OCI-LY7 (cell line): ENCODE data around the gene CMTM7. TPM values are rescaled to one million over a fixed set of nuclear protein-coding genes. Genes with fewer than 3 reads are reported as not detected.
"Not testable (repeated sequence)": the region's sequence is repeated elsewhere in the genome, so short reads cannot be mapped to it uniquely, and the experiment has no call there.

Experiments
- BruUV-seq: library from RNA; stranded (reverse); fragments of 400-500 nt; replicated peaks from 2 replicates; lab custom pipeline; 2021; lab: Mats Ljungman, UMichigan
- CTCF ChIA-PET: fragments of 300-600 bp; sonication (Branson Sonifier 250); formaldehyde crosslinking; loops from one replicate; lab custom pipeline; 2022; ENCODE audit warnings: antibody characterized with exemption; ENCODE audit not compliant: unreplicated experiment; lab: Charles Lee
- POLR2A ChIA-PET: fragments of 300-600 bp; sonication (Branson Sonifier 250); formaldehyde crosslinking; loops from one replicate; lab custom pipeline; 2022; ENCODE audit warnings: antibody characterized with exemption; lab: Charles Lee
- DNase-seq: peaks from one replicate; pipeline ENCODE4 v3.0.0-alpha.2; 2015; ENCODE audit warnings: low spot score
- H2AFZ ChIP-seq: fragments of 200-600 bp; sonication (generic), shearing (Covaris generic); 2 replicates; pipeline ENCODE4 v1.6.1; 2014; ENCODE audit warnings: mild to moderate bottlenecking, antibody characterized with exemption, low read length, moderate library complexity
- H3K27ac ChIP-seq: fragments of 200-600 bp; sonication (generic); 2 replicates; pipeline ENCODE4 v1.5.1; 2014; ENCODE audit warnings: mixed run types, low read depth, mild to moderate bottlenecking, moderate library complexity, low read length, inconsistent platforms; ENCODE audit not compliant: poor library complexity, severe bottlenecking
- H3K36me3 ChIP-seq: fragments of 200-600 bp; sonication (generic); 2 replicates; pipeline ENCODE4 v1.6.1; 2014; ENCODE audit warnings: mild to moderate bottlenecking, antibody characterized with exemption, low read length, moderate library complexity, mixed read lengths; ENCODE audit not compliant: insufficient read depth
- H3K4me1 ChIP-seq: fragments of 200-600 bp; sonication (generic); 2 replicates; pipeline ENCODE4 v1.5.1; 2014; ENCODE audit warnings: mild to moderate bottlenecking, low read length; ENCODE audit not compliant: insufficient read depth, poor library complexity, severe bottlenecking
- H3K4me2 ChIP-seq: fragments of 200-600 bp; sonication (generic); 2 replicates; pipeline ENCODE4 v1.6.1; 2014; ENCODE audit warnings: mild to moderate bottlenecking, low read length
- H3K4me3 ChIP-seq: fragments of 200-600 bp; sonication (generic); 2 replicates; pipeline ENCODE4 v1.5.1; 2014; ENCODE audit warnings: mild to moderate bottlenecking, low read depth, low read length; ENCODE audit not compliant: poor library complexity, severe bottlenecking
- H3K79me2 ChIP-seq: fragments of 200-600 bp; sonication (generic); 2 replicates; pipeline ENCODE4 v1.6.1; 2016; ENCODE audit warnings: low read depth, mild to moderate bottlenecking, low read length, moderate library complexity, mixed read lengths; ENCODE audit not compliant: insufficient read depth
- H3K9me2 ChIP-seq: fragments of 200-600 bp; sonication (generic); 2 replicates; pipeline ENCODE4 v1.6.1; 2016; ENCODE audit warnings: mild to moderate bottlenecking, low read length, mixed read lengths; ENCODE audit not compliant: insufficient read depth
- H3K9me3 ChIP-seq: fragments of 200-600 bp; sonication (generic); 2 replicates; pipeline ENCODE4 v1.6.1; 2014; ENCODE audit warnings: mild to moderate bottlenecking, mixed run types, low read length, mixed read lengths
- H4K20me1 ChIP-seq: fragments of 200-600 bp; sonication (generic); 2 replicates; pipeline ENCODE4 v1.6.1; 2014; ENCODE audit warnings: mild to moderate bottlenecking, antibody characterized with exemption, low read length, moderate library complexity, mixed read lengths; ENCODE audit not compliant: insufficient read depth
- EZH2phosphoT487 ChIP-seq: fragments of 200-600 bp; sonication (generic); IDR thresholded peaks from 2 replicates; pipeline ENCODE4 v1.6.1; 2018; ENCODE audit warnings: low read depth, borderline replicate concordance, mild to moderate bottlenecking, mixed run types, antibody characterized with exemption, low read length, moderate library complexity, mixed read lengths
- intact Hi-C: fragments of 100-400 bp; cut with micrococcal nuclease; formaldehyde crosslinking; loops from one replicate; pipeline ENCODE4 v1.10.0; 2022; ENCODE audit not compliant: unreplicated experiment
- total RNA-seq, 2 experiments: library from RNA; depleted of rRNA in 1 of 2; stranded (reverse); fragments of >200 nt in 1 of 2; shearing (Covaris generic) in 1 of 2; gene quantifications; 2 replicates each; pipeline ENCODE4 v1.2.3, GENCODE V29; 2014 to 2022
- TF ChIP-seq, protein P1 (sequence below): fragments of 200-600 bp; sonication (generic); conservative IDR thresholded peaks from 2 replicates; pipeline ENCODE4 v1.5.1; 2014; ENCODE audit warnings: mild to moderate bottlenecking, antibody characterized with exemption, low read length, moderate library complexity, mixed read lengths

Gene CMTM7
- total RNA-seq, 2 experiments from 2014 or later = 16.0 to 19.0 TPM

GRCh38 chr3:32383136-32383711 lies 8.4 kb upstream of the CMTM7 start:
- intact Hi-C loops = no loop called here
- TF ChIP-seq, protein P1, sequence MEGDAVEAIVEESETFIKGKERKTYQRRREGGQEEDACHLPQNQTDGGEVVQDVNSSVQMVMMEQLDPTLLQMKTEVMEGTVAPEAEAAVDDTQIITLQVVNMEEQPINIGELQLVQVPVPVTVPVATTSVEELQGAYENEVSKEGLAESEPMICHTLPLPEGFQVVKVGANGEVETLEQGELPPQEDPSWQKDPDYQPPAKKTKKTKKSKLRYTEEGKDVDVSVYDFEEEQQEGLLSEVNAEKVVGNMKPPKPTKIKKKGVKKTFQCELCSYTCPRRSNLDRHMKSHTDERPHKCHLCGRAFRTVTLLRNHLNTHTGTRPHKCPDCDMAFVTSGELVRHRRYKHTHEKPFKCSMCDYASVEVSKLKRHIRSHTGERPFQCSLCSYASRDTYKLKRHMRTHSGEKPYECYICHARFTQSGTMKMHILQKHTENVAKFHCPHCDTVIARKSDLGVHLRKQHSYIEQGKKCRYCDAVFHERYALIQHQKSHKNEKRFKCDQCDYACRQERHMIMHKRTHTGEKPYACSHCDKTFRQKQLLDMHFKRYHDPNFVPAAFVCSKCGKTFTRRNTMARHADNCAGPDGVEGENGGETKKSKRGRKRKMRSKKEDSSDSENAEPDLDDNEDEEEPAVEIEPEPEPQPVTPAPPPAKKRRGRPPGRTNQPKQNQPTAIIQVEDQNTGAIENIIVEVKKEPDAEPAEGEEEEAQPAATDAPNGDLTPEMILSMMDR = no peak
- no peak for TF ChIP-seq EZH2phosphoT487
- H4K20me1 ChIP-seq = no peaks in the 10 kb centered on the region
- H3K4me3 ChIP-seq = no peak overlapping the region
- POLR2A ChIA-PET = interaction anchor here (0.6 kb wide), 1 partner anchor 803 kb away, joined by 3 read pairs; no protein-coding TSS in a partner anchor
- no TSS peak for BruUV-seq
- H3K9me3 ChIP-seq = no peaks in the 10 kb centered on the region
- H3K4me1 ChIP-seq = peaks cover 17% of the 10 kb centered on the region
- no peak overlapping the region for H3K4me2 ChIP-seq
- H3K9me2 ChIP-seq = no peaks in the 10 kb centered on the region
- no peak overlapping the region for H2AFZ ChIP-seq
- CTCF ChIA-PET = no interaction called here
- H3K79me2 ChIP-seq = no peaks in the 10 kb centered on the region
- no peak overlapping the region for H3K27ac ChIP-seq
- no peaks in the 10 kb centered on the region for H3K36me3 ChIP-seq
- no peak for DNase-seq

DNA sequence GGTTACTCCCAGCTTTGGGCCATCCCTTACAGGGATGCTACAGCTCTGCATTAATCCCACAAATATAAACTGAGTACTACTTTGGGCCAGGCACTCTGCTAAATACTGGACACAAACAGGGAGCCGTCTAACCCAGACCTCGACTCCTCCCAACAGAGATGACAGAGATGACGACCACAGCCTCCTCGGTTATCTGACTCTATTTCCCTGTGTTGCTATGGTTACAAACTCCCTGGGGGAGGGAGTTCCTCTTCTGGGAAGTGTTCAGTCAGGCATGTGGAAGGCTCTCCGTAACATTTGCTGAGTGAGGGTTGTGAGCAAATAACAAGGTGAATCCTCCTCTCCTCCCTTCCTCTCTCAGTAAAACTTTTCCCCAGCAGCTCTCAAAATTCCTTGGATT lies 6.7 kb upstream of the CMTM7 start:
- H3K4me1 ChIP-seq = peaks cover 31% of the 10 kb centered on the region
- H3K36me3 ChIP-seq = no peaks in the 10 kb centered on the region
- no peak overlapping the region for H2AFZ ChIP-seq
- H3K9me2 ChIP-seq = no peaks in the 10 kb centered on the region
- H4K20me1 ChIP-seq = no peaks in the 10 kb centered on the region
- no peak for DNase-seq
- no peaks in the 10 kb centered on the region for H3K9me3 ChIP-seq
- CTCF ChIA-PET = no interaction called here
- no TSS peak for BruUV-seq
- POLR2A ChIA-PET = no interaction called here
- H3K27ac ChIP-seq = no peak overlapping the region
- no peaks in the 10 kb centered on the region for H3K79me2 ChIP-seq
- intact Hi-C loops = no loop called here
- TF ChIP-seq, protein P1 = no peak
- no peak for TF ChIP-seq EZH2phosphoT487
- no peak overlapping the region for H3K4me3 ChIP-seq
- no peak overlapping the region for H3K4me2 ChIP-seq

- Histone ChIP-seq H3K4me1 (peaks cover 45% of the 10 kb centered on the region), H3K36me3 (no peaks in the 10 kb centered on the region), H3K4me2 (no peak overlapping the region), H4K20me1 (no peaks in the 10 kb centered on the region), H3K4me3 (no peak overlapping the region), H3K9me3 (no peaks in the 10 kb centered on the region), H3K79me2 (no peaks in the 10 kb centered on the region), H3K27ac (no peak overlapping the region), H2AFZ (no peak overlapping the region), H3K9me2 (no peaks in the 10 kb centered on the region)
- ChIA-PET POLR2A (interaction anchor here (1.1 kb wide), 1 partner anchor 73 kb away, joined by 7 read pairs; no protein-coding TSS in a partner anchor), CTCF (no interaction called here)
- peak; percentile 23 for DNase-seq
- no TSS peak for BruUV-seq
- intact Hi-C loops = no loop called here
- TF ChIP-seq, protein P1 = no peak
- no peak for TF ChIP-seq EZH2phosphoT487
These were observed 4.1 kb upstream of the CMTM7 start for GRCh38 chr3:32387512-32387911.

DNA sequence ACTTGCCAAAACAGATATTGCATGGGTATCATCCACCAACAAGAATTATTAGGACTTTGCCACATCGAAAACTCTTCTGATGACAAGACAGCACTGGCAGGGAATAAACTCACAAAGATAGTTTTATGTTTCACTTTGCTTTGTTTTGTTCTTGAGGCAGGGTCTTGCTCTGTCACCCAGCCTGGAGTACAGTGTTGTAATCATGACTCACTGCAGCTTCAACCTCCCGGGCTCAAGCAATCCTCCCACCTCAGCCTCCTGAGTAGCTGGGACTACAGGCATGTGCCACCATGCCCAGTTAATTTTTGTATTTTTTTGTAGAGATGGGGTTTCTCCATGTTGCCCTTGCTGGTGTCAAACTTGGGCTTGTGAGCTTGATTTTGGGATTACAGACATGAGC lies 2.1 kb upstream of the CMTM7 start:
- H3K79me2 ChIP-seq, H3K9me2 ChIP-seq, H3K36me3 ChIP-seq, CTCF ChIA-PET, H3K4me3 ChIP-seq, H4K20me1 ChIP-seq, DNase-seq, H3K27ac ChIP-seq, intact Hi-C loops, H3K9me3 ChIP-seq, BruUV-seq: not testable (repeated sequence)
- Histone ChIP-seq H3K4me1 (peaks cover 65% of the 10 kb centered on the region), H3K4me2 (peak overlapping the region; percentile 37; the same call in 1 of the 2 replicates), H2AFZ (peak overlapping the region; percentile 8; the same call in 1 of the 2 replicates)
- POLR2A ChIA-PET = interaction anchor here (0.6 to 1.5 kb wide), 5 partner anchors 18 to 108 kb away, joined by 3 to 7 read pairs (median 4); no protein-coding TSS in a partner anchor
